GM18502 (cell line): ENCODE measurements around the gene RUSF1.
"Not testable (repeated sequence)": the region's sequence is repeated elsewhere in the genome, so short reads cannot be mapped to it uniquely, and the experiment has no call there.

Experiments
- ATAC-seq: cut with Tn5 transposase; IDR thresholded peaks from one replicate; pipeline ENCODE4 v1.9.1; 2021; ENCODE audit warnings: mild to moderate bottlenecking; ENCODE audit not compliant: unreplicated experiment, poor library complexity

Gene RUSF1

DNA sequence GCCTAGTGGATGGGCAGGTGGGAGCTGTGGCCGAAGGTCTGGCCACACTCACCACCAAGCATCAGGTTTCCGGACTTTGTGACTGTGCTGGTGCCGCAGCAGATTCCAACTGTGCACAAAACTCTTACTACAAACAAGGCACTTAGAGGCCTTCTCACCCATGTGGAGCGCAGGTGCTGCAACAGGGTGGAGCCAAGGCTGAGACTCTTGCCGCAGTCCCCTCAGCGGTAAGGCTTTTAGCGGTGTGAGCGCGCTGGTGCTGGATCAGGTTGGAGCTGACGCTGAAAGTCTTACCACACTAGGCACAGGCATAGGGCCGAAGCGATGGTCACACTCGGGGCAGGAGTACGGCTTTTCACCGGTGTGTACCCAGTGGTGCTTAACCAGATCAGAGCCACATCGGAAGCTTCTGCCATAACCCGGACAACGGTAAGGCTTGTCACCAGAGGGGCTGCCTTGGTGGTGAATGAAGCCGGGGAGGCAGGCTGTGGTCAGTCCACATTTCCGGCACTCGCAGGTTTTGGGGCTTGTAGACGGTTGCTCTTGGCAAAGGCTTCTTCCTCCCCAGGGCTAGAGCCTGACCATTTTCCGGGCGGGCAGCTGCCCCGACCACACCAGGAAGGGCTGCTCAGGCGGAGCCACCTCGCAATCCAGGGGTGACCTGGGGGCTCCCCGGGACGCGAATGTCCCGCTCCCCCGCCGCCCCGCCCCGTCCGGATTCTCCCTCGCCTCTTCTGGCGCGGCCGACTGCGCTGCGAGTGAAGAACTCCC is 49.9 kb downstream of the RUSF1 start:
- peak; percentile 10 for ATAC-seq

DNA sequence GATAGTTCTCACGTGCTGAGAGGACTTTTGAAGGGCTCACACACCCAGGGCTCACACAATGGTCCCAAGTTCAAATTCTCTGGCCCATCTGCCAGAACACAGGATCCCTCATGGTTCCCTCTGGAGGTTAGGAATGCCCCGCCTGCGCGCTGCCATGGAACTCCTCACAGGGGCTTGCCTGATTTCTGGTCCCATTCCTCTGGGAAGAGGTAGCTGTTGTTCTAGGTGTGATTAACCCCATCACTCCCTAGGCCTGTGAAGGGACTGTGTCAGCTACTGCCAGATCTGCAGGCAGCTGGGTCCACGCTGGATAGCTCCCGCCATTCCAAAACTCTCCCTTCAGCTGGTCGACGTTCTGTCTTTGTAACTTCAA is 51.2 kb downstream of the RUSF1 start:
- no peak for ATAC-seq

DNA sequence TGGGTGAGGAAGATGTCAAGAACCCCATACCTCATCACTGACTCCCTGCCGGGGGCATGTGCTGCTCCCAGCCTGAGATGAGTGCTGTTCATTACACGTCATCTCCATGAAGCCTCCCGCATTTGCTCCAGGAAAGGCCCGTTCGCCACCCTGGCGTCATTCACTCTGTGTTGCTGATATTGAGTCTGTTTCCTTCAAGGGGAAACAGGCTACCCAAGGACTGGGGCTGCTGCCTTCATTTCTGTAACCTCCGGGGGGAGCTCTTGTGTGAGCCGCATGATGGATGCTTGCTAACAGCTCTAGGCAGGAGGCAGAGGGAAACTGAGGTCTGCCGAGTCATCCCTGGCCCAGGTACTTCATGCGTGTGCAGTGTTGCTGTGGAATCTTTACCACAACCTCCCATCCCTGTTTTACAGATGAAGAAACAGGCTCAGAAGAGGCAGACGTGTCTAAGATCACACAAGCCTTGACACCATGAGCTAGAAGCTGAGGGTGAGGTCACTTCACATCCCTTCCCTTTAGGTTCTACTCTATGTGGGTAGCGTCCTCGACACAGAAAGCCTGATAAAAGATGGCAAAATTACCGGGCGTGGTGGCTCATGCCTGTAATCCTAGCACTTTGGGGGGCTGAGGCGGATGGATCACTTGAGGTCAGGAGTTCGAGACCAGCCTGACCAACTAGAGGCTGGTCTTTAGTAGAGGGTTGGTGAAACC is 52.4 kb downstream of the RUSF1 start:
- ATAC-seq: no peak

DNA sequence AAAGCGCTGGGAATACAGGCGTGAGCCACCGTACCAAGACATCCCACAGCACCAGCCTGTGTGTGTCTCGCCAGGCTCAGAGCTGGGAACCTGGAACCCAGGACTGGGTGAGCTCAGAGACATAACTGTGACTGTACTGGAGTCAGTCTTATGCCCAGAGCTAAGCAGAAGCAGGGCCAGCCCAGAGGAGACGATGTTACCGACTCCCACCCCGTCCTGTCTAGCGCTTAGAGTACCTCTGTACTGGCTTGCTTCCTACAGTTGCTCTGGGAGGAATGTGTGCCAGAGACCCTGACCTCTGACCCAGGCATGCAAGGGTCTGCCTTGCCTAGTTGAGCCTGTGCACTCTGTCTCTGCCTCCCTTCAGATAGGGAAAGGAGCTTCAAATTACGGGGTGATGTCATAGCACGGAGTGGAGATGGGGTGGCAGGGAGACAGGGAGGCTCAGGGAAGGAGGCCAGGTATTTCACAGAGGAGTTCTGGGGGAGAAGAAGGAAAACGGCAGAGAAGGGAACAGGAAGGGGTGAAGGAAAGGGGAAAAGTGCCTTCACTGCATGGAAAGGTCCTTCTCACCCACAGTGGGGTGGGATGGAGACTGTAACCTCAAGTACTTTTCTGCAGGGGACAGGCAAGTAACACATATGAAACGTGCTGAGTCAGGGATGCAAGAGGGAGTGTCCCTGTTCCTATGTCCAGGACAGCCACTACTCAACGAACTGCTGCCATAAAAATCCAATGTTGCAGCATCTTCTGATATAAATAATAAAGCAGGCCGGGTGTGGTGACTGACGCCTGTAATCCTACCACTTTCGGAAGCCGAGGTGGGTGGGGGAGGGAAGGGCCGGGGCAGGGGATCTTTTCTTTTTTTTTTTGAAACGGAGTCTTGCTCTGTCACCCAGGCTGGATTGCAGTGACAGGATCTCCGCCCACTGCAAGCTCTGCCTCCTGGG is 54.7 kb downstream of the RUSF1 start:
- no peak for ATAC-seq

DNA sequence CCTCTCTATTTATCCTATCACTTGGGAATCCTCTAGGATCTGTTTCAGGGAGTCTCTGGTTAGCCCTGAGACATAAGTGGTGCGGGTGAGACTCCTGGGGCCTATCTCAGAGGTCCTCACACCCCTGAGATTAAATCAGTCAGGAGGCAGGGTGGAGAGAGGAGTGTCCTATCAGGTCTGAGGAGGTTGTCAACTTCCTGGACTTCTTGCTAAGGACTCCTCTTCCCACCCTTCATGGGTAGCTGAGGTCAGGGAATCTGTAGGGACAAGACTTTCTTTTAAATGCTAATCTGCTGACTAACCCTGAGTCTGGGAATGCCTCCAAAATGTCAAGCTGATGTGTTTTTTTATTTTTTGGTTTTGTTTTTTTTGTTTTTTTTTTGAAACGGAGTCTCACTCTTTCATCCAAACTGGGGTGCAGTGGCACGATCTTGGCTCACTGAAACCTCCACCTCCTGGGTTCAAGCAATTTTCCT is 55.5 kb downstream of the RUSF1 start:
- no peak for ATAC-seq

DNA sequence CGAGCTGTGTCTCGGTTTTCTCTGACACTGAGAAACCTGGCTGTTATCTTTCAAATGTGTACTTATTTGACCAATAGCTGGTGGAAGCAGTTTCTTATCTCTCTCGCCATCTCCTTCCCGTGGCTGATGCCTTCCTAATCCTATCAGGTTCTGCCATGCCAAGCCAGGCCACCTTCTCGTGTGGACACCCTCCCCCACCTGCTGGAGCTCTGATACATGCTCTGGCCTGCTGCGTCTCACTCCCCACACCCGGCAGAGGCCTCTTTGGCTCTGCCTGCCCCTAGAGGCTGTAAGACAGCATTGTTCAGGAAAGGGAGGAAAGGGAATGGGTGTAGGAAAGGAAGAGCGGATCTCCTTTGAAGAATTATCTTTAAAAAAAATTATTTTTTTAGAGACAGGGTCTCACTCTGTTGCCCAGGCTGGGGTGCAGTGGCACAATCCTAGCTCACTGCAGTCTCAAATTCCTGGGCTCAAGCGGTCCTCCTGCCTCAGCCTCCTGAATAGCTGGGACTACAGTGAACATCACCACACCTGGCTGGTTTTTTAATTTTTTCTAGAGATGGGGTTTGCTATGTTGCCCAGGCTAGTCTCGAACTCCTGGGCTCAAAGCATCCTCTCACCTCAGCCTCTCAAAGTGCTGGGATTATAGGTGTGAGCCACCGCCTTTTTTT is 56.4 kb downstream of the RUSF1 start:
- ATAC-seq: no peak

DNA sequence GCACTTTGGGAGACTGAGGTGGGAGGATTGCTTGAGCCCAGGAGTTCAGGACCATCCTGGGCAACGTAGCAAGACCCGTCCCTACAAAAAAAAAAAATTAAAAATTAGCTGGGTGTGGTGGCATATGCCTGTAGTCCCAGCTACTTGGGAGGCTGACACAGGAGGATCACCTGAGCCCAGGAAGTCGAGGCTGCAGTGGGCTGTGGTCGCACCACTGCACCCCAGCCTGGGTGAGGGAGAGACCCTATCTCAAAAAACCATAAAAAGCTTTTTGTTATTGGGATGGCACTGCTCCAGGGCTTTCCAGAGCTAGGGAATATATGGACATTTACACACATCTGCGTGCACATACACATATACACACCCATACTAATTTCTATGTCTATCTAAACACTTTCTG is 57.0 kb downstream of the RUSF1 start:
- ATAC-seq: no peak

DNA sequence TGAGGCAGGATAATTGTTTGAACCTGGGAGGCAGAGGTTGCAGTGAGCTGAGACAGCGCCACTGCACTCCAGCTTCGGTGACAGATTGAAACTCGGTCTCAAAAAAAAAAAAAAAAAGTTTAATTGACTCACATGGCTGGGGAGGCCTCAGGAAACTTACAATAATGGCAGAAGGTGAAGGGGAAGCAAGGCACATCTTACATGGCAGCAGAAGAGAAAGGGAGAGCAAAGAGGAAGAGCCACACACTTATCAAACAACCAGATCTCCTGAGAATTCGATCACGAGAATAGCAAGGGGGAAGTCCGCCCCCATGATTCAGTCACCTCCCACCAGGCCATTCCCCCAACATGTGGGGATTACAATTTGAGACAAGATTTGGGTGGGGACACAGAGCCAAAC is 62.3 kb downstream of the RUSF1 start:
- not testable (repeated sequence) for ATAC-seq

DNA sequence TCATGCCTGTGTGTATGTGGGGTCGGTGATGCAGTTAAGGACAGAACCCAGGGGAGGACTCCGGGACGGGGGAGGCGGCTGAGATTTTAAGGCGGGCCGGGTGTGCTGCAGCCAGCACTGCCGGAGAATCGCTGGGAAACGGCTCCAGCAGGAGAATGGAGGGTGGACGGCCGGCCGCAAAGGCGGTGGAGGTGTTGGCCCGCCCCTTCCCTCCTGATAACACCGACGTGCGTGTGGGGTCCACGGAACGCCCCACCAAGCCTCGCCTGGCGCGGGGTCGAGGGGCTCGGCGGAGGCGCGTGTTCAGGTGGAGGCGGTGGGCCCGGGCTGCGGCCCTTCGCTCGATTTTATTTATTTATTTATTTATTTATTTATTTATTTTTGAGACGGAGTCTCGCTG is 66.2 kb downstream of the RUSF1 start:
- ATAC-seq: no peak

DNA sequence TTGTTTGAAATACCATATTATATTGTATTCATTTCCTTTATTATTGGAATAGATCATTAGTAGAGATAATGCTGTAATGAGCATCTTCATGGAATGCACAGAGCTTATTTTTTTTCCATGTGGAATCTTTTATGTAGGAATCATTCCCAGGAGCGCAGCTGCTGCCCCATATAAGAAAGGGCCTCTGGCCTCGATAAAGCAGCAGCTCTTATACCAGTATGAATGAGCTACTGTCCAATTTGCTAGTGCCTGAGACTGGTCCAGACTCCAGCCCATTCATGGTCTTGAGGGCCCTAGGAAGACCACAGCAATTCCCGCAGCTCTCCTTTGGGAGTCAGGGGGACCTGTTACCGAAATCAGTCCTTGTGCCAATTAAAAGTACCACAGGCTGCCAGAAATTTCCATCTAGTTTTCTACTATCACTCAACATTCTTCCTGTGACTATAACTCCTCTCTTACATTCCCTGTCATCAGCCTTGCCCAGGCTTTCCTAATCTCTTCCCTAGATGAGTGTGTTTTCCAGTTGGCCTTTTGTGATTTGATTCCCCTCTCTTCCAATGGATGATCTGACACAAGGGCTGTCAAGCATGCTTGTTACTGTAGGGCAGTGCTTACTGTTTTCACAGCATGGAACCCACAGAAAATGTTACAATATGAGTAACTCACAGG is 67.5 kb downstream of the RUSF1 start:
- no peak for ATAC-seq

DNA sequence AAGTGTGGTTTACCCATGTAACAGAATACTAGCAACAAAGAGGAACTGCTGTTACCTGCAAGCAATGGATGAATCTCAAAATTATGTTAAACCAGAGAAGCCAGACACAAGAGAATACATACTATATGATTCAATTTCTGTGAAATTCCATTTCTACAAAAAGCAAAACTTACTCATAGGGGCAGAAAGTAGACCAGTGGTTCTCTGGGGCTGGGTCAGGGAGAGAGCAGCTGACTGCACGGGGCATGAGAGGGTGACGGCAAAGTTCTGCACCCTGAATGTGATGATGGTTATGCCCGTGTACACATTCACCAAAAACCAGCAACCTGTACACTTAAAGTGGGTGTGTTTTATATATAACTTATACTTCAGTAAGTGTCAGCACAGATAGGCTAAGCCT is 68.7 kb downstream of the RUSF1 start:
- ATAC-seq: no peak
